Hematopoietic multipotent progenitor cell treated with erythropoietin and hydrocortisone succinate and interleukin-3 and kit ligand, for 15 days (in vitro differentiated cells): ENCODE results near the gene IFIT3.

Source experiments
- DNase-seq: peaks from one replicate; pipeline ENCODE4 v3.0.0-alpha.2; 2015; ENCODE audit warnings: low spot score

IFIT3 gene

DNA sequence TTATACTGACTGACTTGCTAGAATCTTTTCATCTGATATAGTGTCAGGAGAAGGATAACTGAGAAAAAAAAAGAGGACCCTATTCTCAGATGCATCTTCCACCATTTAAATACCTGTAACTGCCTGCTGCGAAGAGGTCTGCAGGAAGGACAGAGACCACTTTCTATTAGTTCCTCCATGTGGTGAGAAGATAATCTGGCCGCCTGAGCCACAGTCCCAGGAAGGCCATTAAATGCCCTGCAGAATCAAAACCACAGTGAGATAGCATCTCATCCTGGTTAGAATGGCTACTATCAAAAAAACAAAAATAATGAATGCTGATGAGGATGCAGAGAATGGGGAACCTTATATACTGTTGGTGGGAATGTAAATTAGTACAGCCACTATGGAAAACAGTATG lies 30.2 kb downstream of the IFIT3 start:
- no peak for DNase-seq

- DNase-seq, result no peak
Observed at GRCh38 chr10:89360157-89360556, 32.4 kb downstream of the IFIT3 start.

DNA sequence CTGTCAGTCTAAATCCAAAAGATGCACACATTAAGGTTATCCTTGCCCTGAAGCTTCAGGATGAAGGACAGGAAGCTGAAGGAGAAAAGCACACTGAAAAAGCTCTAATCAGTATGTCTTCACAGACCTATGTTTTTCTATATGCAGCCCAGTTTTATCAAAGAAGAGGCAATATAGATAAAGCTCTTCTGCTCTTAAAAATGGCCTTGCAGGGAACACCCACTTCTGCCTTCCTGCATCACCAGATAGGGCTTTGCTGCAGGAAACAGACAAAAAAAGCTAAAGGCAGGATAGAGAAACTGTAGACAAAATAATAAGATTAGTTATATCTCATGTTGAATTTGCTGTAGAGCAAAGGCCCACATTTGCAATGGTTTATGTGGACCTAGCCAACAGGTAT lies 35.1 kb downstream of the IFIT3 start:
- DNase-seq, result peak; percentile 50

GRCh38 chr10:89363729-89364442 lies 36.1 kb downstream of the IFIT3 start:
- DNase-seq, result no peak

GRCh38 chr10:89364531-89364930 lies 36.7 kb downstream of the IFIT3 start:
- DNase-seq, result no peak

DNA sequence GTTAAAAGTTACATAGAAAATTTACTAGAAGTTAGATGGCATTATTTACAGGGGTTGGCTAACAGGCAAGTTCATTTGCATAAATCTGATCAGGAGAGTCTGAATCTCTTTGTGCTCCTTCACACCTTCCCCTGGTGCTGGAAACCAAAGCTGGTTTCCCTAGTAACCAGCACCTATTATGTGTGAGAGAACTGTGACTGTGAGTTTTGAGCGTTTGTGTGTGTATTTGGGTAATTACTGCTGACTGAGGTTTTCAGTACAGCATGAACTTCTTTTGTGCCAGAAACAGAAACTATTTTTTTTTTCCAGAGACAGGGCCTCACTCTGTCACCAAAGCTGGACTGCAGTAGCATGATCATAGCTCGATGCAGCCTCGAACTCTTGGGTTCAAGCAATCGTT lies 39.7 kb downstream of the IFIT3 start:
- DNase-seq, result no peak

GRCh38 chr10:89368129-89368528 lies 40.3 kb downstream of the IFIT3 start:
- no peak for DNase-seq

DNA sequence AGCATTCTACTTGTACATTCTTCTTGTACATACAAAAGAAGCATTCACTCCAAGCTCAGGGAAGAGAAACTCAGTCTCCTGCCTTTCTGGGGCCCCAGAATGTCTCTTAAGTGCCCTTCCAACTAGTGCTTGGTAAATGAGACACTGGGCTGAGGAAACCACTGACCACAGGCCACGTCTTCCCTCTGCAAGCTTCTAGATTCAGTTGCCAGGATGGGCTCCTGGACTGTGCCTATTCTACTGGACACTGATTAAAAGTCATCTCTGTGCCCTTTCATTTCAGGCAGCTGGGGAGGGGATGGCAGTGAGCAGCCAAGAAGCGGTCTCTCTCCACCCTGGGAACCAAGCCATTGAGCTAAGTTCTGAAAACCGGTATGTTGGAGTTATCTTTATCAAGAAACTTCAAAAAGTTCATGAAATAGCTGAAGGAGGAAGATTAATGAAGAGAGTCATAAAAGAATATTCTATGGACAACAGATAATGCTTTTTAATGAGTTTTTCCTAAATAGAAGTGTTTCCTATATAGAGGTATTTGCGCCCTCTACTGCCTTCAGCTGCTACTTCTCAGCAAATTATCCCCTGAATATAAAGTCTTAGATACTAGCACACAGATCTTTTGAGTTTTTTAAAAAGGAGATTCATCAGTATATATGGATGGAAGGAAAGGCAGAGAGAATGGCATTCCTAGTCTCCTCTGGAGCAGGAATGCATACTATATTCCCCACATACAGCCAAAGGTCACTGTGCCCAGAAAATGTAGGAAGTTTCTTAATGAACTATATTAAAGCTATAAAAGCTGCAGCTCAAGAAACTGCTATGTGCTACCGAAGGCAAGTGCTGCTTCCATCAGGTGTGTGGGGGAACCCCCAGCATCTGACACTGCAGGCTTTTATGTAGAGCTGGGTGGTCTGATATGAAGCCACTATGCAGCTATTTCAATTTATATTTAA lies 41.6 kb downstream of the IFIT3 start:
- peak; percentile 60 for DNase-seq

DNA sequence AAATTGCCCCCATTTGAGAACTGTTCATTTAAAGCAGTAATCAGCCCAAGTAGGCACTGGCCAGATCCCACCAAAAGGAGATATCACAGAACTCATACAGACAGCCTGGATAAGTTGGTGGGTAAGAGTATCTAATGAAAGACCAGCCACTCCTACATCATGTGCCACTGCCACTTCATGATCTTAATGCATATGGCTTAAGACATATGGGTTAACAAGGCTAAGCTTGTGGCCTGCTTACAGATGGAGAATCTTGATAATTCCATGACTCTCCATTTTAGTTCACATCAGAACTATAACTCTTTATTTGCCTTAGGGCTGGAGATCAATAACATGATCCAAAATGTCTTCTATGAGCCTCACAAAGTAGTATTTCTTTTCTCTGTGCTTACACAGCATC lies 43.3 kb downstream of the IFIT3 start:
- peak; percentile 51 for DNase-seq

GRCh38 chr10:89371987-89372386 lies 44.2 kb downstream of the IFIT3 start:
- DNase-seq, result peak; percentile 49

DNA sequence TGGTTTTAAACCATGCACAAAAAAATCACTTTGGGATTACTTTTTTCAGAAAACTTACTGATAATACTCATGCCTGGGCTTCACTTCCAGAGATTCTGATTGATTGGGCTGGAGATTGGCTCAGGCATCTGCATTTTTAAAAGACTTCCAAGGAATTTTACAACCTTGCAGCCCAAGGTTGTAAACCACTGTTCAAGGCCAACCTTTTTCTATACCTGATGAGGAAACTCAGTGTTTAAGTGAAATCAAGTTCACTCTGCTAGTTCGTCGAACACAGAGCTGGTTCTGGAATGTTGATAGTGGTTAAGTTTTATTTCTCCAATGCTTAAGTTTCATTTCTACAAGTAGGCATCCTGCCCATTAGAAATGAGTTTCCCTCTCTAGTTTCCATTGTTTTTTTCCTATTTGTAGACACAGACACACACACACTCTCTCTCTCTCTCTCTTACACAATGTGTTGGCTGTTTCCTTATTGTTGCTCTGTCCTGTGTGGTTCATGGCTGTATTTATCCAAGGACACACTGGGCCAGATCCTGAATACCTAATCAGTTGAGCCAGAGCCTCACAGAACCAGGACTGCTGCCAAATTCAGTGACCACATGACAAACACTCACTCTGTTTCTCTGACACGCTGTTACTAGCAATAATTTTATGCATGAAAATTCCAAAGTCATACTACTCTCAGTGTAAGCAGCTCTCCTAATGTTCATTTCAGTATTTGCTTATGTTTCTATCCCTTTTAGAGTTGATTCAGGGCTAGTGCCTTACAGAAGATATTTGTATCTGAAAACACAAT lies 46.3 kb downstream of the IFIT3 start:
- DNase-seq, result peak; percentile 89

- peak; percentile 77 for DNase-seq
Observed at GRCh38 chr10:89374713-89375141, 46.9 kb downstream of the IFIT3 start.

DNA sequence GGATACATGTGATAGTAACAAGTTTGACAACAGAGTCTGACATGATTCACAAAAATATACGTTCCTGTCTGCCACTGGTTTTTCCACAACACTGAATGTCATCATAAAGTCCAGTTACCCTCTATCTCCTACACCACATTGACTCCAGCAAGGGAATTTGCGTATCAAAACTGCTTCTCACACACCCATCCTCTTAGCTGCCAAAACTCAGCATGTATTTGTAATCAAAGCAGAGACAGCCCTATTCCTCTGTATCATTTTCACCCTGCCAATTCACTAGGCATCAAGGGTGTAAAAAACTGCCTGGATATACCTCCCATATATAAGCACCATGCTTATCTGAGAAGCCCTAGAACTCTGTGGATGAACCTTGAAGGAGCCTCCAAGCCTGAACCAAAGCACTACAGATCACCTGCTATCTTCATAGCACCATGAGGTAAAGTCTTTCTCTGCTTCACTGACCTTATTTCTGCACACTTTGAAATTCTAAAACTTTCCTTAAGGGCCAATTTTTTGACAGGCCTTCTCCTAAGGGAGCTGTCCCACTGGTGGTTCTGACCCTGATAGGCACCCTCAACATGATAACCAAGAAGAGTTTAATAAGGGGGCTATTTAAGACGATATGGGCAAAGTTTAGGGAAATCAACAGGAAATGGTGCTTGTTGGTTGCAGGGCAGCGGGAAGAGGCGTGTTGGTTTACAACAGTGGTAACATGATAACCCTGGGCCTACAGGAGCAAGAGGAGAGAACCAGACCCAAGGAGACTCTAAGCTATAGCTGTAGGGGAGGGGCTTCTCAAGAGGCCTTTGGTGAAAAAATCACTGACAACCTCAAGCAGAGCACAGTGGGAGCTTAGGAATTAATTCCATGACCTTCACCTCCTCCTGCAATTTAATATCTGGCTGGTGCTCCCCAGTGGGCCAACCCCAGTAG lies 50.2 kb downstream of the IFIT3 start, which contains the start of gene IFIT1B:
Gene IFIT1B (plus strand): TSS at position 352 of the 933 bp plus-strand sequence. CDS start 80 bp downstream, at position 432.
- peak; percentile 91 for DNase-seq

DNA sequence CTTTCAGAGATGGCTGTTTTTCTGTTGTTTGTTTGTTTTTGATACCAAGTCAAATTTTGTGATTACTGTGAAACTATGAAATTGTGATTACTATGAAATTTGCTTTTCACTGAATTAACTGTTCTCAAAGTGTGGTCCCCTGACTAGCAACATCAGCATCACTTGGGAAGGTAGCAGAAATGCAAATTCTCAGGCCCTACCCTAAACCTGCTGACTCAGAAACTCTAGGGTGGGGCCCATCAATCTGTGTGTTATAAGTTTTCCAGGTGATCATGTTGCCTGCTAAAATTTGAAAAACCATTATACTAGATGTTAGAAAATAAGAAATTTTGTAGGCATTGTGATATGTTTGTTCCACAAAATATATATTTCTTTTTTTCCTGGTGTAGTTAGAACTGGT lies 51.3 kb downstream of the IFIT3 start:
- DNase-seq, result peak; percentile 33

GRCh38 chr10:89382757-89383156 lies 55.0 kb downstream of the IFIT3 start:
- no peak for DNase-seq

- DNase-seq, result no peak
Observed at GRCh38 chr10:89384474-89385340, 56.9 kb downstream of the IFIT3 start.

DNA sequence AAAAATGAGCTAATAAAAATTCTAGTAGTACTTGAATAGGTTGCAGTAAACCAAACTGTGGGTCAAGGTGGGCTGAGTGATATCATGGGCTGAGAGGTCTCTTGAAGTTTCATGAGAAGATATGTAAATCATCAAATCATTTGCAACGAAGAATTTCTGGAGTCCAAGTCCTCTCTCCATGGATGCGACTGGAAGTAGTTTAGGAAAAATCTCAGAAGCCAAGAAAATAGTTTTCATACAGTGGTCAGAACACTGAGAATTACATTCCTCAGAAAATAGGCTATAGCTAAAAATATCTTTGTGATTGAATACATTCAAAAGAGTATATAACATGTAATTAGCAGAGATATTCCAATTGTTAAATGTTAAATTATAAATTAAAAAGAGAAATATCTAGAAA lies 61.0 kb downstream of the IFIT3 start:
- DNase-seq, result no peak

DNA sequence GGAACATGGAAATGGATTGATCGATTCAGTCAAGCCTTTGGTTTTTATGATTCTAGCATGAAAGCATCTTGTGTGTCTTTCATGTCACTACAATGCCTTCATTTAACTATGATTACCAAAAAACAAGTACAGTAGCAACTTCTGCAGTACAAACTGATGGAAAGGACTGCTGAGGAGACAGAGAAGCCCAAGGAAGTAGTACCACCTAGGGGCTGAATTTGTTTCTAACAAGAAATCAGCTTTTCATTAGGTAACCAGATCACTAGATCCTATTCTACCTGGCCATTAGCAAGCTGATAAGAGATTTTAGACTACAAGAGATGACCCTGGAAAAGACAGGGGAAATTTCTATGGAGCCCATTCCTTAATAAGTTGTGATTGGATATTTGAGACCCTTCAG lies 61.5 kb downstream of the IFIT3 start:
- DNase-seq, result peak; percentile 47
